CD14-positive monocyte (primary cell): Measurements from ENCODE around the gene RAB12. TPM values are rescaled to one million over a fixed set of nuclear protein-coding genes. Genes with fewer than 3 reads are reported as not detected.

Source experiments
- DNase-seq, 3 donors: peaks; one replicate each; pipeline ENCODE4 v3.0.0-alpha.2; 2011 to 2022
- H2AFZ ChIP-seq: 2 replicates; pipeline ENCODE4 v1.6.0; 2012; ENCODE audit warnings: mild to moderate bottlenecking, low read depth, low read length, inconsistent platforms; ENCODE audit not compliant: insufficient read depth, poor library complexity, severe bottlenecking
- H3K27ac ChIP-seq, 2 donors: 1 replicate in 1 of 2; 2 replicates in 1 of 2; pipeline ENCODE4 v1.5.1; 2012 to 2013; ENCODE audit warnings: low read length in 2 of 2, control low read depth in 1 of 2, inconsistent platforms in 1 of 2, low read depth in 1 of 2, mild to moderate bottlenecking in 1 of 2
- H3K27me3 ChIP-seq, 2 donors: one replicate each; pipeline versions ENCODE4 v1.6.0 to v1.6.1; 2011 to 2013; ENCODE audit warnings: low read length in 2 of 2; ENCODE audit not compliant: control insufficient read depth in 2 of 2, insufficient read depth in 2 of 2
- H3K36me3 ChIP-seq, 2 donors: replicated peaks in 1 of 2; 1 replicate in 1 of 2; 2 replicates in 1 of 2; pipeline versions ENCODE4 v1.5.1 to v1.6.1; 2012 to 2013; ENCODE audit warnings: low read length in 2 of 2, control low read depth in 1 of 2, inconsistent platforms in 1 of 2, mild to moderate bottlenecking in 1 of 2; ENCODE audit not compliant: insufficient read depth in 2 of 2, control insufficient read depth in 1 of 2
- H3K4me1 ChIP-seq, 2 donors: 1 replicate in 1 of 2; 2 replicates in 1 of 2; pipeline versions ENCODE4 v1.5.1 to v1.6.1; 2012 to 2013; ENCODE audit warnings: low read length in 2 of 2, control low read depth in 1 of 2, inconsistent platforms in 1 of 2, mild to moderate bottlenecking in 1 of 2, moderate library complexity in 1 of 2; ENCODE audit not compliant: insufficient read depth in 2 of 2, control insufficient read depth in 1 of 2
- H3K4me2 ChIP-seq: replicated peaks from 2 replicates; pipeline ENCODE3; 2012; ENCODE audit warnings: low read length, moderate library complexity, mild to moderate bottlenecking; ENCODE audit not compliant: poor library complexity, severe bottlenecking; ENCODE audit errors: extremely low read depth
- H3K4me3 ChIP-seq, 3 experiments: fragments of 200-600 bp in 1 of 3; sonication (generic) in 1 of 3; replicated peaks in 1 of 3; 1 replicate in 2 of 3; 2 replicates in 1 of 3; pipeline ENCODE4 v1.5.1; 2011 to 2013; ENCODE audit warnings: low read length in 3 of 3, mild to moderate bottlenecking in 3 of 3, control low read depth in 2 of 3, low read depth in 2 of 3, inconsistent platforms in 1 of 3, moderate library complexity in 1 of 3
- H3K79me2 ChIP-seq: 2 replicates; pipeline ENCODE4 v1.6.0; 2012; ENCODE audit warnings: mild to moderate bottlenecking, control low read depth, inconsistent platforms, low read length, moderate library complexity; ENCODE audit not compliant: insufficient read depth
- H3K9ac ChIP-seq: 2 replicates; pipeline ENCODE4 v1.6.0; 2017; ENCODE audit warnings: low read length, mild to moderate bottlenecking; ENCODE audit not compliant: insufficient read depth, poor library complexity, severe bottlenecking
- H3K9me3 ChIP-seq, 2 donors: replicated peaks in 1 of 2; 1 replicate in 1 of 2; 2 replicates in 1 of 2; pipeline versions ENCODE4 v1.5.1 to v1.6.1; 2012 to 2013; ENCODE audit warnings: low read length in 2 of 2, control low read depth in 1 of 2; ENCODE audit not compliant: control insufficient read depth in 1 of 2, insufficient read depth in 1 of 2
- H4K20me1 ChIP-seq: 2 replicates; pipeline ENCODE4 v1.6.0; 2012; ENCODE audit warnings: mild to moderate bottlenecking, low read length, control low read depth, moderate library complexity; ENCODE audit not compliant: insufficient read depth
- H3K27ac Mint-ChIP-seq, 7 donors: one replicate each; pipeline ENCODE4 v1.8.0; 2020; ENCODE audit warnings: mild to moderate bottlenecking in 7 of 7, mixed read lengths in 7 of 7, moderate library complexity in 6 of 7, inconsistent platforms in 2 of 7
- H3K27me3 Mint-ChIP-seq, 3 donors: one replicate each; pipeline ENCODE4 v1.8.0; 2021 to 2022; ENCODE audit warnings: low read depth in 3 of 3, mild to moderate bottlenecking in 3 of 3, mixed read lengths in 3 of 3, moderate library complexity in 3 of 3, inconsistent platforms in 1 of 3
- H3K36me3 Mint-ChIP-seq, 2 donors: one replicate each; pipeline ENCODE4 v1.8.0; 2020; ENCODE audit warnings: mixed read lengths in 2 of 2, inconsistent platforms in 1 of 2, mild to moderate bottlenecking in 1 of 2
- H3K4me1 Mint-ChIP-seq: one replicate; pipeline ENCODE4 v1.8.0; 2020; ENCODE audit warnings: mild to moderate bottlenecking, mixed read lengths
- H3K4me3 Mint-ChIP-seq, 2 donors: one replicate each; pipeline ENCODE4 v1.8.0; 2020; ENCODE audit warnings: mild to moderate bottlenecking in 2 of 2, mixed read lengths in 2 of 2, moderate library complexity in 1 of 2
- H3K9me3 Mint-ChIP-seq, 7 donors: one replicate each; pipeline ENCODE4 v1.8.0; 2020 to 2022; ENCODE audit warnings: mixed read lengths in 7 of 7, mild to moderate bottlenecking in 6 of 7, moderate library complexity in 6 of 7, inconsistent platforms in 2 of 7
- CTCF ChIP-seq: fragments of 200-600 bp; IDR thresholded peaks from one replicate; pipeline ENCODE4 v1.8.0; 2022; ENCODE audit warnings: antibody characterized with exemption, mild to moderate bottlenecking
- WGBS: methylation state at CpG from one replicate; pipeline ENCODE4 v1.1.5; 2013; ENCODE audit warnings: missing lambda C conversion rate; ENCODE audit not compliant: insufficient coverage; 5-methylcytosine and 5-hydroxymethylcytosine counted together
- intact Hi-C, 2 donors: fragments of 100-400 bp; cut with micrococcal nuclease; formaldehyde crosslinking; loops; one replicate each; pipeline versions ENCODE4 v1.15.0 to v1.15.1; 2023
- polyA plus RNA-seq, 3 donors: library from polyadenylated mRNA; depleted of rRNA in 1 of 3; unstranded in 2 of 3; stranded (reverse) in 1 of 3; fragments of 300-500 nt in 2 of 3; fragments of >200 nt in 1 of 3; fragmentation: Illumina TruSeq in 2 of 3; gene quantifications; 1 replicate in 2 of 3; 2 replicates in 1 of 3; pipeline ENCODE4 v1.2.3, GENCODE V29; 2012 to 2021

RAB12 gene
- polyA plus RNA-seq, 3 donors, result 0.15 to 22.1 (median 0.16) TPM

- Mint-ChIP-seq H3K4me3 (no peak overlapping the region), H3K27me3 (peaks cover 8 to 15% (median 12%) of the 10 kb centered on the region in 3 donors), H3K27ac (peak overlapping the region in 1 of 7 donors; percentile 37), H3K36me3 (no peaks in the 10 kb centered on the region), H3K9me3 (peaks cover 0 to 2% (median 0%) of the 10 kb centered on the region in 7 donors), H3K4me1 (peaks cover 8% of the 10 kb centered on the region)
- no peak for TF ChIP-seq CTCF
- Histone ChIP-seq H4K20me1 (no peaks in the 10 kb centered on the region), H3K4me1 (peaks cover 0 to 3% of the 10 kb centered on the region in 2 donors), H3K9ac (no peak overlapping the region), H3K4me2 (no peak overlapping the region), H3K79me2 (no peaks in the 10 kb centered on the region), H3K9me3 (no peaks in the 10 kb centered on the region), H3K27ac (no peak overlapping the region), H3K27me3 (peaks cover 0 to 4% of the 10 kb centered on the region in 2 donors), H2AFZ (no peak overlapping the region), H3K36me3 (no peaks in the 10 kb centered on the region), H3K4me3 (no peak overlapping the region)
- intact Hi-C loops, result no loop called here
- 100% methylated on average over 2 of the region's 5 CpGs for WGBS
- no peak for DNase-seq
Measured at GRCh38 chr18:8660316-8660715, 51.1 kb downstream of the RAB12 start.

GRCh38 chr18:8661754-8662559, 52.7 kb downstream of the RAB12 start:
- Histone ChIP-seq H2AFZ (peak overlapping the region; percentile 15), H3K79me2 (no peaks in the 10 kb centered on the region), H3K4me3 (no peak overlapping the region), H3K4me2 (no peak overlapping the region), H3K9ac (no peak overlapping the region), H3K4me1 (peaks cover 0 to 3% of the 10 kb centered on the region in 2 donors), H3K36me3 (no peaks in the 10 kb centered on the region), H3K9me3 (no peaks in the 10 kb centered on the region), H3K27ac (no peak overlapping the region), H4K20me1 (no peaks in the 10 kb centered on the region), H3K27me3 (peaks cover 0 to 4% of the 10 kb centered on the region in 2 donors)
- DNase-seq, result no peak
- no peaks in the 10 kb centered on the region for H3K36me3 Mint-ChIP-seq
- H3K9me3 Mint-ChIP-seq, result peaks cover 0 to 2% (median 0%) of the 10 kb centered on the region in 7 donors
- no peak overlapping the region for H3K27ac Mint-ChIP-seq
- peaks cover 8% of the 10 kb centered on the region for H3K4me1 Mint-ChIP-seq
- TF ChIP-seq CTCF, result no peak
- WGBS, result 44% methylated on average over 14 of the region's 18 CpGs
- H3K27me3 Mint-ChIP-seq, result peaks cover 8 to 14% (median 12%) of the 10 kb centered on the region in 3 donors
- intact Hi-C loops, result no loop called here
- peak overlapping the region in 1 of 2 donors; percentile 36 for H3K4me3 Mint-ChIP-seq
